PC-9 (cell line): ENCODE data around the gene ZNF428. TPM values are rescaled to one million over a fixed set of nuclear protein-coding genes. Genes with fewer than 3 reads are reported as not detected.

Experiments used
- BruUV-seq: library from RNA; stranded (reverse); fragments of 400-500 nt; replicated peaks from 2 replicates; lab custom pipeline; 2021; lab: Mats Ljungman, UMichigan
- CTCF ChIA-PET: fragments of 300-600 bp; sonication (Branson Sonifier 250); formaldehyde crosslinking; loops from one replicate; lab custom pipeline; 2022; ENCODE audit warnings: antibody characterized with exemption; lab: Charles Lee
- POLR2A ChIA-PET: fragments of 300-600 bp; sonication (Branson Sonifier 250); formaldehyde crosslinking; loops from one replicate; lab custom pipeline; 2022; ENCODE audit warnings: antibody characterized with exemption; ENCODE audit not compliant: unreplicated experiment; lab: Charles Lee
- DNase-seq, 2 experiments: peaks; one replicate each; pipeline versions ENCODE4 v3.0.0 to v3.0.0-alpha.2; 2015 to 2022; ENCODE audit warnings: mixed read lengths in 1 of 2
- H2AFZ ChIP-seq: fragments of 200-600 bp; sonication (generic); 2 replicates; pipeline ENCODE4 v1.8.1; 2017; ENCODE audit warnings: antibody characterized with exemption
- H3F3A ChIP-seq: fragments of 200-600 bp; sonication (generic); 2 replicates; pipeline ENCODE4 v1.8.1; 2017; ENCODE audit warnings: antibody characterized with exemption, mild to moderate bottlenecking, low read depth; ENCODE audit not compliant: insufficient read depth
- H3K27ac ChIP-seq: fragments of 200-600 bp; sonication (generic); 2 replicates; pipeline ENCODE4 v1.6.1; 2016; ENCODE audit warnings: mixed run types
- H3K27me3 ChIP-seq: fragments of 200-600 bp; sonication (generic); 2 replicates; pipeline ENCODE4 v1.6.1; 2016; ENCODE audit warnings: low read depth, mixed run types; ENCODE audit not compliant: insufficient read depth
- H3K36me3 ChIP-seq: fragments of 200-600 bp; sonication (generic); 2 replicates; pipeline ENCODE4 v1.6.1; 2016; ENCODE audit warnings: low read depth, mixed run types
- H3K4me1 ChIP-seq: fragments of 200-600 bp; sonication (generic); replicated peaks from 2 replicates; pipeline ENCODE4 v1.6.1; 2016; ENCODE audit warnings: mixed run types; ENCODE audit not compliant: insufficient read depth
- H3K4me2 ChIP-seq: fragments of 200-600 bp; sonication (generic); 2 replicates; pipeline ENCODE4 v1.6.1; 2017; ENCODE audit warnings: mixed run types
- H3K4me3 ChIP-seq: fragments of 200-600 bp; sonication (generic); 2 replicates; pipeline ENCODE4 v1.6.1; 2016; ENCODE audit warnings: mixed run types
- H3K79me2 ChIP-seq: fragments of 200-600 bp; sonication (generic); 2 replicates; pipeline ENCODE4 v1.6.1; 2017; ENCODE audit warnings: low read depth, mixed run types
- H3K9me2 ChIP-seq: fragments of 200-600 bp; sonication (generic); 2 replicates; pipeline ENCODE4 v1.8.1; 2017; ENCODE audit warnings: mild to moderate bottlenecking; ENCODE audit not compliant: insufficient read depth
- H3K9me3 ChIP-seq: fragments of 200-600 bp; sonication (generic); 2 replicates; pipeline ENCODE4 v1.8.1; 2016; ENCODE audit warnings: low read depth; ENCODE audit not compliant: insufficient read depth
- H4K20me1 ChIP-seq: fragments of 200-600 bp; sonication (generic); 2 replicates; pipeline ENCODE4 v1.8.1; 2017; ENCODE audit not compliant: insufficient read depth
- CTCF ChIP-seq: fragments of 200-600 bp; sonication (generic); conservative IDR thresholded peaks from 2 replicates; pipeline ENCODE4 v1.6.1; 2017; ENCODE audit warnings: mixed run types, antibody characterized with exemption, mild to moderate bottlenecking, moderate library complexity
- EZH2 ChIP-seq: fragments of 200-600 bp; sonication (generic); IDR thresholded peaks from 2 replicates; pipeline ENCODE4 v1.8.0; 2017; ENCODE audit warnings: antibody characterized with exemption, low read depth
- intact Hi-C: fragments of 100-400 bp; cut with micrococcal nuclease; formaldehyde crosslinking; loops from one replicate; pipeline ENCODE4 v1.10.0; 2022; ENCODE audit not compliant: unreplicated experiment
- total RNA-seq: library from RNA; stranded (reverse); gene quantifications from 2 replicates; pipeline ENCODE4 v1.2.3, GENCODE V29; 2021

Gene ZNF428
- total RNA-seq, 1 experiment from 2014 or later, result 46.6 TPM

DNA sequence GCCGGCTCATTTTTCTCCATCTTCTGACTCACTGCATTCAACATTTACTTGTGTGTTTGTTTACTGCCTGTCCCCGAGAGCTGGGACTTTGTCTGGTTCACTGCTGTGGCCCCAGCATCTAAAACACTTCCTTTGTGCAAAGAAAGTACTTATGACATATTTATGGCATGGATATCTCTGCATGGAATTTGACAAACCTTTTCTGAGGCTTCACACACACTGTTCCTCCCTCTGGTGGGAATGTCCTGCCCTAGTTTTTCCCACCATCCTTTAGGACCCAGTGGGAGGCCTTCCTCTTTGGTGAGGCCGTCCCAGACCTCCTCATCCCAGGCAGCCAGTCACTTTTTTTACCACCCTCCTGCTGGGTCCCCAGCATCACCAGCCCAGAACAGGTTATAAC, 8.9 kb downstream of the ZNF428 start:
- H4K20me1 ChIP-seq, result no peaks in the 10 kb centered on the region
- POLR2A ChIA-PET, result no interaction called here
- H3K9me2 ChIP-seq, result no peaks in the 10 kb centered on the region
- no TSS peak for BruUV-seq
- 0 out of 2 replicates have a peak, but pooled peaks cover 4% of the 10 kb centered on the region for H3K79me2 ChIP-seq
- peaks cover 4% of the 10 kb centered on the region; the same call in 1 of the 2 replicates for H3K36me3 ChIP-seq
- CTCF ChIA-PET, result no interaction called here
- no peak overlapping the region for H3K4me2 ChIP-seq
- TF ChIP-seq CTCF, result no peak
- no peak for TF ChIP-seq EZH2
- no peaks in the 10 kb centered on the region for H3K9me3 ChIP-seq
- H3K27ac ChIP-seq, result no peak overlapping the region
- H3K4me3 ChIP-seq, result no peak overlapping the region
- H2AFZ ChIP-seq, result no peak overlapping the region
- peaks cover 18% of the 10 kb centered on the region; the same call in 1 of the 2 replicates for H3F3A ChIP-seq
- intact Hi-C loops, result no loop called here
- no peak for DNase-seq
- H3K27me3 ChIP-seq, result no peaks in the 10 kb centered on the region
- H3K4me1 ChIP-seq, result no peaks in the 10 kb centered on the region

GRCh38 chr19:43609872-43610271, 9.6 kb downstream of the ZNF428 start:
- no peak for TF ChIP-seq CTCF
- H4K20me1 ChIP-seq, result no peaks in the 10 kb centered on the region
- no peaks in the 10 kb centered on the region for H3K9me2 ChIP-seq
- intact Hi-C loops, result no loop called here
- no peak overlapping the region for H2AFZ ChIP-seq
- peaks cover 18% of the 10 kb centered on the region; the same call in 1 of the 2 replicates for H3F3A ChIP-seq
- H3K4me2 ChIP-seq, result no peak overlapping the region
- 0 out of 2 replicates have a peak, but pooled peaks cover 2% of the 10 kb centered on the region for H3K79me2 ChIP-seq
- H3K4me3 ChIP-seq, result no peak overlapping the region
- H3K36me3 ChIP-seq, result peaks cover 4% of the 10 kb centered on the region; the same call in 1 of the 2 replicates
- BruUV-seq, result no TSS peak
- ChIA-PET CTCF (no interaction called here), POLR2A (no interaction called here)
- H3K9me3 ChIP-seq, result no peaks in the 10 kb centered on the region
- no peaks in the 10 kb centered on the region for H3K27me3 ChIP-seq
- no peak for DNase-seq
- no peak overlapping the region for H3K27ac ChIP-seq
- H3K4me1 ChIP-seq, result no peaks in the 10 kb centered on the region

DNA sequence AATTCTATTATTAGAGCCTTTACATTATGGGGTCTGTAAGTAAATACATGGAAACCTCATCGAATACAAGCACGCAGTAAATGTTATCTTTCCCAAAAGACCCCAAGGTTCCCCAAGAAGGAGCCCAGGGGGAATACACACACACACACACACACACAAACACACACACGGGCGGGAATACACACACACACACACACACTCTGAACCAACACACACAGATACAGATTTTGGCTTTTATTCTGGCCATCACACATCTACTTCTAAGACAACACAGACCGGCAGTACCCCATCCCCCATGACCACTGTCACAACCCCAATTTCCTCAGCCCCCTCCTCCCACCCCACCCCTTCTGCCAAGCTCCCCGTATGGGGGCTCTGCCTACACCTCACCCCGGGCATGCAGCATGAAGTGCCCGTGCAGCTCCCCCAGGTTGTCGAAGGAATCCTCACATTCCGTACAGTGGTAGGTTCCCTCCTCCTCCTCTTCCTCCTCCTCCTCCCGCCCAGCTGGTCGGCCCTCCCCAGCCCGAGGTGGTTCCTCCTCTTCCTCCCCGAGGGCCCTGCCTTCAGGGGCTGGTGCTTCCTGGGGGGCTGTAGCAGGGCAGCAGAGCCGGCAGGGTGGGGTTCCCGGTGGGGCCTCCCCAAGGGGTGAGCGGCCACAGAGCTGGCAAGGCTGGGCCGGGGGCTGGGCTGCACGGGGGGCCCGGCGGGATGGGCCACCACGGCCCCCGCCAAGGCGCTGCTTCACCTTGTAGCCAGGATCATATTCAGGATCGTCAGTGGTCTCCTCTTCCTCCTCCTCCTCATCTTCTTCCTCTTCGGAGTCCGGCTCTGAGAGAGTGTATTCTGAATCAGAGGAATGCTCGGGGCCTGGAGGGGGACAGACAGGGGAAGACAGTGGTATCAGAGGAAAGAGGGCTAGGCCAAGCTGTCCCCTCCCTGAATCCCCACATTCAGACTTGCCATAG, 11.9 kb downstream of the ZNF428 start:
- Histone ChIP-seq H2AFZ (no peak overlapping the region), H3K9me2 (no peaks in the 10 kb centered on the region), H3K79me2 (no peaks in the 10 kb centered on the region), H3K27ac (no peak overlapping the region), H3K36me3 (no peaks in the 10 kb centered on the region), H3K4me1 (no peaks in the 10 kb centered on the region), H3K4me3 (no peak overlapping the region), H4K20me1 (no peaks in the 10 kb centered on the region), H3K9me3 (no peaks in the 10 kb centered on the region), H3K4me2 (no peak overlapping the region), H3F3A (peaks cover 21% of the 10 kb centered on the region; the same call in 1 of the 2 replicates), H3K27me3 (no peaks in the 10 kb centered on the region)
- intact Hi-C loops, result no loop called here
- no TSS peak for BruUV-seq
- TF ChIP-seq CTCF, result no peak
- TF ChIP-seq EZH2, result no peak
- POLR2A ChIA-PET, result interaction anchor here (0.7 kb wide), 1 partner anchor 61 kb away, joined by 5 read pairs; no protein-coding TSS in a partner anchor
- no peak for DNase-seq
- CTCF ChIA-PET, result interaction anchor here (0.6 kb wide), 1 partner anchor 55 kb away, joined by 3 read pairs; no protein-coding TSS in a partner anchor
